Measurements from ENCODE around the gene PRSS16. TPM values are rescaled to one million over a fixed set of nuclear protein-coding genes. Genes with fewer than 3 reads are reported as not detected.

PRSS16 gene
- total and polyA plus RNA-seq, 9 of the 15 experiments (the other 6 are each of a cell fraction or from before 2014, with no cell fraction given) = 4.5 to 21.3 (median 12.1) TPM

- TF ChIP-seq ZBTB49 (CRISPR knock-in tag; IDR thresholded peaks at IDR 0.05; ENCODE audit: borderline replicate concordance) (0 out of 2 replicates have a peak, but pooled peaks have one; percentile 43), ZNF644 (tag; IDR thresholded peaks at IDR 0.05; ENCODE audit: low read depth) (peak; percentile 49; the same call in 1 of the 2 replicates), TAF7 (tag; IDR thresholded peaks at IDR 0.05) (no peak; the same call in 1 of the 2 replicates), SOX6 (IDR thresholded peaks at IDR 0.05) (peak; percentile 98), ATF1 (CRISPR knock-in tag; IDR thresholded peaks at IDR 0.05) (no peak), ATF1 (tag; IDR thresholded peaks at IDR 0.05) (peak; percentile 62; the same call in 1 of the 2 replicates), CEBPB (tag; IDR thresholded peaks at IDR 0.05) (0 out of 2 replicates have a peak, but pooled peaks have one; percentile 13), NCOR1 (IDR thresholded peaks at IDR 0.05) (peak; percentile 77), DDX20 (tag; IDR thresholded peaks at IDR 0.05; ENCODE audit: low read depth) (peak; percentile 42; the same call in 1 of the 2 replicates), POLR2A (conservative IDR thresholded peaks at IDR 0.05) (0 out of 2 replicates have a peak, but pooled peaks have one; percentile 55), ZBTB5 (IDR thresholded peaks at IDR 0.05) (0 out of 2 replicates have a peak, but pooled peaks have one; percentile 32), SMAD3 (CRISPR knock-in tag; conservative IDR thresholded peaks at IDR 0.05) (no peak; the same call in 1 of the 2 replicates), RREB1 (CRISPR knock-in tag; IDR thresholded peaks at IDR 0.05) (peak; percentile 66; the same call in 1 of the 2 replicates), ZNF589 (CRISPR knock-in tag; IDR thresholded peaks at IDR 0.05; ENCODE audit: low read depth) (peak; percentile 67), STAT5A (IDR thresholded peaks at IDR 0.05; ENCODE audit: borderline replicate concordance, low read length) (peak; percentile 44), CSDE1 (IDR thresholded peaks at IDR 0.05) (peak; percentile 82 to 84; a peak in 3 of 4 replicates), DPF2 (IDR thresholded peaks at IDR 0.05) (peak; percentile 90)
Observed at GRCh38 chr6:27290065-27290849, 42.8 kb downstream of the PRSS16 start (continued).

Data from K562 (cell line).